ENCODE data around the gene DLG2.

Gene DLG2

GRCh38 chr11:84022201-84022600 is 1604.9 kb downstream of the DLG2 start:
- peak; percentile 32 for DNase-seq (ENCODE audit: low read depth, low spot score)

GRCh38 chr11:84021291-84021690 is 1605.9 kb downstream of the DLG2 start:
- DNase-seq (ENCODE audit: low read depth, low spot score), result no peak

- DNase-seq (ENCODE audit: low read depth, low spot score), result peak; percentile 15
These were observed 1607.5 kb downstream of the DLG2 start for GRCh38 chr11:84019571-84020194.

GRCh38 chr11:84014539-84014938 is 1612.6 kb downstream of the DLG2 start:
- no peak for DNase-seq (ENCODE audit: low read depth, low spot score)

- DNase-seq (ENCODE audit: low read depth, low spot score), result peak; percentile 29
These were observed 1614.8 kb downstream of the DLG2 start for GRCh38 chr11:84012171-84012826.

- no peak for DNase-seq (ENCODE audit: low read depth, low spot score)
These were observed 1624.0 kb downstream of the DLG2 start for GRCh38 chr11:84003181-84003580.

- no peak for DNase-seq (ENCODE audit: low read depth, low spot score)
These were observed 1628.2 kb downstream of the DLG2 start for GRCh38 chr11:83998921-83999320.

- DNase-seq (ENCODE audit: low read depth, low spot score), result no peak
These were observed 1636.9 kb downstream of the DLG2 start for GRCh38 chr11:83990160-83990733.

- no peak for DNase-seq (ENCODE audit: low read depth, low spot score)
These were observed 1644.3 kb downstream of the DLG2 start for GRCh38 chr11:83982825-83983224.

- DNase-seq (ENCODE audit: low read depth, low spot score), result no peak
These were observed 1647.6 kb downstream of the DLG2 start for GRCh38 chr11:83979593-83979992.

- DNase-seq (ENCODE audit: low read depth, low spot score), result no peak
These were observed 1648.2 kb downstream of the DLG2 start for GRCh38 chr11:83978942-83979341.

GRCh38 chr11:83976086-83976485 is 1651.1 kb downstream of the DLG2 start:
- DNase-seq (ENCODE audit: low read depth, low spot score), result no peak

- DNase-seq (ENCODE audit: low read depth, low spot score), result no peak
These were observed 1654.6 kb downstream of the DLG2 start for GRCh38 chr11:83972536-83972935.

GRCh38 chr11:83971063-83971462 is 1656.1 kb downstream of the DLG2 start:
- DNase-seq (ENCODE audit: low read depth, low spot score), result peak; percentile 12

- DNase-seq (ENCODE audit: low read depth, low spot score), result no peak
These were observed 1657.0 kb downstream of the DLG2 start for GRCh38 chr11:83970061-83970671.

GRCh38 chr11:83957038-83957900 is 1669.9 kb downstream of the DLG2 start:
- DNase-seq (ENCODE audit: low read depth, low spot score), result no peak

- DNase-seq (ENCODE audit: low read depth, low spot score), result no peak
These were observed 1670.9 kb downstream of the DLG2 start for GRCh38 chr11:83956119-83956697.

GRCh38 chr11:83954780-83955179 is 1672.4 kb downstream of the DLG2 start:
- DNase-seq (ENCODE audit: low read depth, low spot score), result no peak

GRCh38 chr11:83951521-83951920 is 1675.6 kb downstream of the DLG2 start:
- no peak for DNase-seq (ENCODE audit: low read depth, low spot score)

- no peak for DNase-seq (ENCODE audit: low read depth, low spot score)
These were observed 1678.9 kb downstream of the DLG2 start for GRCh38 chr11:83948200-83948599.

GRCh38 chr11:83945976-83946375 is 1681.2 kb downstream of the DLG2 start:
- no peak for DNase-seq (ENCODE audit: low read depth, low spot score)
